Activated CD8-positive, alpha-beta T cell treated with anti-CD3 and anti-CD28 coated beads for 36 hours (primary cell): ENCODE results near the gene CNGA1. TPM values are rescaled to one million over a fixed set of nuclear protein-coding genes. Genes with fewer than 3 reads are reported as not detected.

ENCODE experiments used
- ATAC-seq: fragments of 200-7000 bp; cut with Tn5 transposase; one replicate; pipeline ENCODE4 v1.10.0; 2021; ENCODE audit warnings: mild to moderate bottlenecking, moderate library complexity
- CTCF ChIA-PET: fragments of 350-600 bp; sonication (Branson Sonifier 250); formaldehyde crosslinking; loops from one replicate; lab custom pipeline; 2021; ENCODE audit warnings: antibody characterized with exemption; lab: Charles Lee
- POLR2A ChIA-PET: fragments of 350-600 bp; sonication (Branson Sonifier 250); formaldehyde crosslinking; loops from one replicate; lab custom pipeline; 2021; ENCODE audit warnings: antibody characterized with exemption; lab: Charles Lee
- DNase-seq: peaks from one replicate; pipeline ENCODE4 v3.0.0-alpha.2; 2020
- H3K27ac Mint-ChIP-seq: one replicate; pipeline ENCODE4 v1.8.0; 2021; ENCODE audit warnings: mild to moderate bottlenecking, mixed read lengths
- H3K27me3 Mint-ChIP-seq: one replicate; pipeline ENCODE4 v1.8.0; 2021; ENCODE audit warnings: mixed read lengths
- H3K36me3 Mint-ChIP-seq: one replicate; pipeline ENCODE4 v1.8.0; 2021; ENCODE audit warnings: low read depth, mixed read lengths
- H3K4me1 Mint-ChIP-seq: one replicate; pipeline ENCODE4 v1.8.0; 2021; ENCODE audit warnings: low read depth, mixed read lengths
- H3K4me3 Mint-ChIP-seq: one replicate; pipeline ENCODE4 v1.8.0; 2021; ENCODE audit warnings: mild to moderate bottlenecking, moderate library complexity, mixed read lengths
- H3K9me3 Mint-ChIP-seq: one replicate; pipeline ENCODE4 v1.8.0; 2021; ENCODE audit warnings: mixed read lengths
- CTCF ChIP-seq: fragments of 200-600 bp; IDR thresholded peaks from one replicate; pipeline ENCODE4 v1.8.0; 2022; ENCODE audit warnings: antibody characterized with exemption, mild to moderate bottlenecking
- intact Hi-C: fragments of 100-400 bp; cut with micrococcal nuclease; formaldehyde crosslinking; loops from one replicate; pipeline ENCODE4 v1.10.0; 2022
- total RNA-seq, 2 experiments: library from RNA; stranded (reverse); gene quantifications; one replicate each; pipeline ENCODE4 v1.2.3, GENCODE V29; 2021

The CNGA1 gene
- total RNA-seq, 2 experiments from 2014 or later = 0.50 TPM; not detected in 1

GRCh38 chr4:47942081-47942819 lies 74.2 kb downstream of the CNGA1 start:
- POLR2A ChIA-PET = no interaction called here
- Mint-ChIP-seq H3K27ac (no peak overlapping the region), H3K4me1 (no peaks in the 10 kb centered on the region), H3K4me3 (no peak overlapping the region), H3K27me3 (no peaks in the 10 kb centered on the region), H3K36me3 (no peaks in the 10 kb centered on the region), H3K9me3 (no peaks in the 10 kb centered on the region)
- no peak for TF ChIP-seq CTCF
- no peak for ATAC-seq
- no peak for DNase-seq
- intact Hi-C loops = no loop called here
- CTCF ChIA-PET = interaction anchor here (1.0 to 2.7 kb wide), 2 partner anchors 9 to 167 kb away, joined by 3 to 10 read pairs; no protein-coding TSS in a partner anchor

GRCh38 chr4:47939456-47939855 lies 77.0 kb downstream of the CNGA1 start:
- Mint-ChIP-seq H3K27me3 (no peaks in the 10 kb centered on the region), H3K4me1 (no peaks in the 10 kb centered on the region), H3K4me3 (no peak overlapping the region), H3K36me3 (no peaks in the 10 kb centered on the region), H3K27ac (no peak overlapping the region), H3K9me3 (no peaks in the 10 kb centered on the region)
- ChIA-PET POLR2A (no interaction called here), CTCF (no interaction called here)
- intact Hi-C loops = no loop called here
- no peak for ATAC-seq
- no peak for DNase-seq
- no peak for TF ChIP-seq CTCF

GRCh38 chr4:47936336-47936735 lies 80.1 kb downstream of the CNGA1 start:
- TF ChIP-seq CTCF = no peak
- POLR2A ChIA-PET = no interaction called here
- Mint-ChIP-seq H3K4me3 (no peak overlapping the region), H3K27me3 (no peaks in the 10 kb centered on the region), H3K27ac (no peak overlapping the region), H3K4me1 (no peaks in the 10 kb centered on the region), H3K36me3 (no peaks in the 10 kb centered on the region), H3K9me3 (no peaks in the 10 kb centered on the region)
- CTCF ChIA-PET = interaction anchor here (1.5 kb wide), 1 partner anchor 10 kb away, joined by 4 read pairs; no protein-coding TSS in a partner anchor
- no peak for DNase-seq
- intact Hi-C loops = no loop called here
- ATAC-seq = no peak

GRCh38 chr4:47933840-47934239 lies 82.6 kb downstream of the CNGA1 start:
- H3K36me3 Mint-ChIP-seq = no peaks in the 10 kb centered on the region
- intact Hi-C loops = loop anchor here (5.0 kb wide), 1 partner anchor 247 kb away; no protein-coding TSS in a partner anchor
- no peaks in the 10 kb centered on the region for H3K9me3 Mint-ChIP-seq
- peak; percentile 76 for TF ChIP-seq CTCF
- ChIA-PET POLR2A (interaction anchor here (1.1 kb wide), 1 partner anchor 180 kb away, joined by 6 read pairs; no protein-coding TSS in a partner anchor), CTCF (interaction anchor here (0.7 to 3.0 kb wide), 26 partner anchors 8 to 284 kb away, joined by 3 to 17 read pairs (median 4); no protein-coding TSS in a partner anchor)
- no peak overlapping the region for H3K4me3 Mint-ChIP-seq
- H3K27me3 Mint-ChIP-seq = no peaks in the 10 kb centered on the region
- no peak overlapping the region for H3K27ac Mint-ChIP-seq
- ATAC-seq (peak; percentile 77), DNase-seq (no peak)
- peaks cover 5% of the 10 kb centered on the region for H3K4me1 Mint-ChIP-seq
